ENCODE measurements around the gene MRPS24. TPM values are rescaled to one million over a fixed set of nuclear protein-coding genes. Genes with fewer than 3 reads are reported as not detected.

MRPS24 gene
- polyA plus RNA-seq, 1 donor (not counting 4 experiments of a cell fraction or from before 2014, with no cell fraction given), result 104 TPM

- Histone ChIP-seq H3K36me3 (ENCODE audit: control insufficient read depth in 2 of 2, extremely low read depth in 1 of 2, insufficient read depth in 2 of 2, low read length in 2 of 2) (peaks cover 45 to 57% of the 10 kb centered on the region in 2 experiments), H4K20me1 (ENCODE audit: control insufficient read depth, extremely low read depth, insufficient read depth, low read length) (no peaks in the 10 kb centered on the region), H3K4me3 (ENCODE audit: control insufficient read depth in 2 of 3, extremely low read depth in 1 of 3, insufficient read depth in 2 of 3, low read depth in 1 of 3, low read length in 3 of 3) (no peak overlapping the region), H3K9me1 (ENCODE audit: control insufficient read depth, extremely low read depth, insufficient read depth, low read length) (no peaks in the 10 kb centered on the region), H2AFZ (ENCODE audit: control insufficient read depth, low read length) (no peak overlapping the region), H3K27me3 (ENCODE audit: control insufficient read depth, extremely low read depth, insufficient read depth, low read length) (no peaks in the 10 kb centered on the region), H3K9me3 (ENCODE audit: control insufficient read depth, low read depth, low read length) (no peaks in the 10 kb centered on the region), H3K27ac (ENCODE audit: control insufficient read depth, insufficient read depth, low read length) (no peak overlapping the region), H3K4me2 (ENCODE audit: control insufficient read depth, extremely low read depth, insufficient read depth, low read depth, low read length) (no peak overlapping the region), H3K4me1 (ENCODE audit: control insufficient read depth, extremely low read depth, insufficient read depth, low read length) (no peaks in the 10 kb centered on the region), H3K9ac (ENCODE audit: control insufficient read depth, extremely low read depth, insufficient read depth, low read length) (no peak overlapping the region), H3K79me2 (ENCODE audit: control insufficient read depth, insufficient read depth, low read length) (no peaks in the 10 kb centered on the region)
- FAIRE-seq (no peak), DNase-seq (ENCODE audit: low read depth, low spot score) (no peak)
- dilution Hi-C loops (cut with MboI; ENCODE audit: extremely low pct_ligation_motif_present, low sequenced_read_pairs), result no loop called here
- no peak for TF ChIP-seq EZH2 (IDR thresholded peaks at IDR 0.05; ENCODE audit: low read length)
These were observed 11.3 kb upstream of the MRPS24 start for GRCh38 chr7:43880596-43880995.

- H3K27ac ChIP-seq (ENCODE audit: control insufficient read depth, insufficient read depth, low read length), result peak overlapping the region; percentile 33
- no peak overlapping the region for H3K9ac ChIP-seq (ENCODE audit: control insufficient read depth, extremely low read depth, insufficient read depth, low read length)
These were observed 10.2 kb upstream of the MRPS24 start for GRCh38 chr7:43879477-43879876.

More at GRCh38 chr7:43879477-43879876, 10.2 kb upstream of the MRPS24 start:
- Histone ChIP-seq H3K9me1 (ENCODE audit: control insufficient read depth, extremely low read depth, insufficient read depth, low read length) (no peaks in the 10 kb centered on the region), H3K79me2 (ENCODE audit: control insufficient read depth, insufficient read depth, low read length) (no peaks in the 10 kb centered on the region), H2AFZ (ENCODE audit: control insufficient read depth, low read length) (no peak overlapping the region), H3K9me3 (ENCODE audit: control insufficient read depth, low read depth, low read length) (no peaks in the 10 kb centered on the region), H3K27me3 (ENCODE audit: control insufficient read depth, extremely low read depth, insufficient read depth, low read length) (no peaks in the 10 kb centered on the region), H3K4me1 (ENCODE audit: control insufficient read depth, extremely low read depth, insufficient read depth, low read length) (no peaks in the 10 kb centered on the region), H4K20me1 (ENCODE audit: control insufficient read depth, extremely low read depth, insufficient read depth, low read length) (no peaks in the 10 kb centered on the region), H3K4me2 (ENCODE audit: control insufficient read depth, extremely low read depth, insufficient read depth, low read depth, low read length) (no peak overlapping the region), H3K4me3 (ENCODE audit: control insufficient read depth in 2 of 3, extremely low read depth in 1 of 3, insufficient read depth in 2 of 3, low read depth in 1 of 3, low read length in 3 of 3) (no peak overlapping the region), H3K36me3 (ENCODE audit: control insufficient read depth in 2 of 2, extremely low read depth in 1 of 2, insufficient read depth in 2 of 2, low read length in 2 of 2) (peaks cover 44 to 59% of the 10 kb centered on the region in 2 experiments)
- FAIRE-seq, result no peak
- TF ChIP-seq CTCF (optimal IDR thresholded peaks at IDR 0.05 in 1 of 3, IDR thresholded peaks at IDR 0.05 in 1 of 3, conservative IDR thresholded peaks at IDR 0.05 in 1 of 3; ENCODE audit: extremely low read depth in 1 of 3, insufficient read depth in 2 of 3, low read length in 3 of 3) (no peak), EZH2 (IDR thresholded peaks at IDR 0.05; ENCODE audit: low read length) (no peak)
- dilution Hi-C loops (cut with MboI; ENCODE audit: extremely low pct_ligation_motif_present, low sequenced_read_pairs), result no loop called here
- no peak for DNase-seq (ENCODE audit: low read depth, low spot score)
